A172 (cell line): ENCODE measurements around the gene CCL22. TPM values are rescaled to one million over a fixed set of nuclear protein-coding genes. Genes with fewer than 3 reads are reported as not detected.
"Not testable (repeated sequence)": the region's sequence is repeated elsewhere in the genome, so short reads cannot be mapped to it uniquely, and the experiment has no call there.

Experiments
- DNase-seq: peaks from one replicate; pipeline ENCODE4 v3.0.0-alpha.2; 2015; ENCODE audit warnings: low spot score
- total RNA-seq: library from RNA; depleted of rRNA; stranded (reverse); fragments of >200 nt; shearing (Covaris generic); gene quantifications from 2 replicates; pipeline ENCODE4 v1.2.3, GENCODE V29; 2014; rRNA removed

Gene CCL22
- total RNA-seq: not detected in 2 replicates

- DNase-seq: no peak
Measured at GRCh38 chr16:57358527-57359095, at the start of gene CCL22. Gene CCL22, plus strand, starts transcription at chr16:57358783. Its CDS starts 34 bp downstream, at chr16:57358817.

- DNase-seq: no peak
Measured at GRCh38 chr16:57310801-57311200, 47.8 kb upstream of the CCL22 start.

GRCh38 chr16:57313509-57313908 lies 45.1 kb upstream of the CCL22 start:
- no peak for DNase-seq

- peak; percentile 31 for DNase-seq
Measured at GRCh38 chr16:57314161-57314785, 44.3 kb upstream of the CCL22 start.

- no peak for DNase-seq
Measured at GRCh38 chr16:57315416-57315815, 43.2 kb upstream of the CCL22 start.

GRCh38 chr16:57316390-57317017 lies 42.1 kb upstream of the CCL22 start:
- DNase-seq: peak; percentile 95

GRCh38 chr16:57318240-57318970 lies 40.2 kb upstream of the CCL22 start:
- no peak for DNase-seq

GRCh38 chr16:57319646-57320045 lies 38.9 kb upstream of the CCL22 start:
- no peak for DNase-seq

- DNase-seq: no peak
Measured at GRCh38 chr16:57324749-57325148, 33.8 kb upstream of the CCL22 start.

GRCh38 chr16:57325458-57325857 lies 33.1 kb upstream of the CCL22 start:
- no peak for DNase-seq

- DNase-seq: no peak
Measured at GRCh38 chr16:57329718-57330327, 28.8 kb upstream of the CCL22 start.

- no peak for DNase-seq
Measured at GRCh38 chr16:57331355-57331754, 27.2 kb upstream of the CCL22 start.

- DNase-seq: no peak
Measured at GRCh38 chr16:57333402-57333801, 25.2 kb upstream of the CCL22 start.

GRCh38 chr16:57335366-57335765 lies 23.2 kb upstream of the CCL22 start:
- DNase-seq: no peak

GRCh38 chr16:57341062-57341440 lies 17.5 kb upstream of the CCL22 start:
- DNase-seq: no peak

GRCh38 chr16:57341441-57342303 lies 16.9 kb upstream of the CCL22 start:
- peak; percentile 78 for DNase-seq

GRCh38 chr16:57342606-57343005 lies 16.0 kb upstream of the CCL22 start:
- not testable (repeated sequence) for DNase-seq

- DNase-seq: no peak
Measured at GRCh38 chr16:57343221-57343620, 15.4 kb upstream of the CCL22 start.

GRCh38 chr16:57344094-57344493 lies 14.5 kb upstream of the CCL22 start:
- DNase-seq: not testable (repeated sequence)

GRCh38 chr16:57345021-57345420 lies 13.6 kb upstream of the CCL22 start:
- DNase-seq: no peak

- no peak for DNase-seq
Measured at GRCh38 chr16:57345666-57346204, 12.8 kb upstream of the CCL22 start.
